ENCODE measurements around the gene AP3S1. TPM values are rescaled to one million over a fixed set of nuclear protein-coding genes. Genes with fewer than 3 reads are reported as not detected.

AP3S1 gene
- total and polyA plus RNA-seq, 5 donors, result 70.9 to 82.2 (median 73.5) TPM

DNA sequence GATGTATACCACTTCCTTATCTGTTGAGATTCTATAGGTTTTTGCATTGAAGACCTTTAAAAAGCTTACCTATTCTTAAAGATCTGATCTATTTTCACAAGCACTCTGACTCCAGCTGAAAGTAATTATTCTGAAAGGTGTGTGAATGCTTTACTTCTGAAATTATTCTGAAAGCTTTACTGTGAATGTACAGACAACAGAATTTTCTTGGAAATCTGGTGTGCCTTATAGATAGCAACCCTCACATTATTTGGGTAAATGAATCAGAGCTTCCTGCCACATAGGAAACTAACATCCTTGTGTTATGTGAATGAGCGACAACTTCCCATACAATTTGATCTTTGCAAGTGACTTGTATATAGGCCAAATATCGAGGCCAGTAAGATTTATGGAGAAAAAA is 31.8 kb upstream of the AP3S1 start:
- Histone ChIP-seq H3K4me3 (ENCODE audit: low read length) (no peak overlapping the region), H3K27me3 (ENCODE audit: control insufficient read depth, insufficient read depth) (no peaks in the 10 kb centered on the region), H3K4me1 (ENCODE audit: control insufficient read depth, insufficient read depth, low read length) (no peaks in the 10 kb centered on the region), H3K27ac (ENCODE audit: low read length) (no peak overlapping the region), H3K9me3 (ENCODE audit: control insufficient read depth, low read length) (no peaks in the 10 kb centered on the region)
- intact Hi-C loops (cut with DNase I), result no loop called here
- DNase-seq (no peak), ATAC-seq (no peak)
- WGBS, result 62% methylated on average over 2 of the region's 2 CpGs

DNA sequence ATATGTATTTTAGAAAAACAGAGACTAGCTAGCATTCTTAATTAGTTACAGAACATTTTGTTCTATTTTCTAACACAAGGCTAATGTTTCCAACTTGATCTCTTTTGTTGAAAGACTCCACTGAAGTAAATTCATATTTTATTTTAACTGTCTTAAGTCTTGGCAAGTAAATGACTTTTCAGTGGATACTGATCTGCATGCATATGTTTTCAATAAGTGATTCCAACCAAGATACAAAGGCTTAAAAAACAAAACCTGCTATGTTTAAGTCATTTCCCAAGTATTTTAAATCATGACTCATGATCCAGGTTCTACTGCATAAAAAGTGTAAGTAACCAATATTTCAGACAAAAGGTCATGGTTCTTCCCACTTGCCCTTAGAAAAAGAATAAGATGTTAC is 31.0 kb upstream of the AP3S1 start:
- intact Hi-C loops (cut with DNase I), result no loop called here
- Histone ChIP-seq H3K9me3 (ENCODE audit: control insufficient read depth, low read length) (no peaks in the 10 kb centered on the region), H3K4me3 (ENCODE audit: low read length) (no peak overlapping the region), H3K27me3 (ENCODE audit: control insufficient read depth, insufficient read depth) (no peaks in the 10 kb centered on the region), H3K4me1 (ENCODE audit: control insufficient read depth, insufficient read depth, low read length) (peaks cover 2% of the 10 kb centered on the region), H3K27ac (ENCODE audit: low read length) (no peak overlapping the region)
- no peak for ATAC-seq
- no peak for DNase-seq

DNA sequence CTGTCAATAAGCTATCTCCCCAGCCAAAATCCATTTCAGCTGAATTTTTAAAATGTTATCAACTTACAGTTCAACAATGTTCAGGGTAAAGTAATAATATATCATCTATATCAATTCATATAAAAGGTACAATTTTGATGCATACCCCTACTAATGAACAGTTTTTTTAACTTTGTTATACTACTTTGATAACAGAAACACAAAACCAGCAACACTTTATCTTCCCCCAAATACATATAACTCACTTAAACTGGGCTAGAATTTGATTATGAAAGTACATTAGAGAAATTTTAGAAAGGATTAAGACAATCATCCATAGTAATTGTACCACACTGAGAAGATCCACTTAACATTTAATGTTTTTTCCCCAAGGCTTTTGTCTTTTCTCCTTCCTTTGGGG is 30.3 kb upstream of the AP3S1 start:
- ATAC-seq, result no peak
- intact Hi-C loops (cut with DNase I), result no loop called here
- DNase-seq, result no peak

DNA sequence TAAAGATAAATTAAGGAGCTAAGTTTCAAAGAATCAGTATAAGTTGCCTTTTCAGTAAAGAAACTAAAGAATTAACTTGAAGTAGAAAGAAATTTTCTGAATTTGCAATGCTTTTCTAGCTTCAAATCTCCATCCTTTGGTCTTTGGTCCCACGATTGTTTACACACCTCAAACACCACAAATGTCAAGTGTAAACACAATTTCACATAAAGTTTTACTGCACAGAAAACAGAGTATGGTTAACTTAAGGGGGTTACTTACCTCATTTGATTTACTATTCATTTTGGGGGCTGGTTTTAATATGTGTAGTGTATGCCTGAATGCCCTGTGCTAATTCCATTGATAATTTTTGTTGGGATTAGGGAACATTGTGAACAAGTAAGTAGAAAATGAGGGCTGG is 29.4 kb upstream of the AP3S1 start:
- Histone ChIP-seq H3K27me3 (ENCODE audit: control insufficient read depth, insufficient read depth) (no peaks in the 10 kb centered on the region), H3K4me3 (ENCODE audit: low read length) (no peak overlapping the region), H3K4me1 (ENCODE audit: control insufficient read depth, insufficient read depth, low read length) (peaks cover 2% of the 10 kb centered on the region), H3K27ac (ENCODE audit: low read length) (no peak overlapping the region), H3K9me3 (ENCODE audit: control insufficient read depth, low read length) (no peaks in the 10 kb centered on the region)
- no peak for ATAC-seq
- DNase-seq, result no peak
- intact Hi-C loops (cut with DNase I), result no loop called here
- WGBS, result 80% methylated on average over 1 of the region's 1 CpG

More for the DNA sequence above, 30.3 kb upstream of the AP3S1 start:
- Histone ChIP-seq H3K9me3 (ENCODE audit: control insufficient read depth, low read length) (no peaks in the 10 kb centered on the region), H3K4me3 (ENCODE audit: low read length) (no peak overlapping the region), H3K27me3 (ENCODE audit: control insufficient read depth, insufficient read depth) (no peaks in the 10 kb centered on the region), H3K4me1 (ENCODE audit: control insufficient read depth, insufficient read depth, low read length) (peaks cover 2% of the 10 kb centered on the region), H3K27ac (ENCODE audit: low read length) (no peak overlapping the region)

DNA sequence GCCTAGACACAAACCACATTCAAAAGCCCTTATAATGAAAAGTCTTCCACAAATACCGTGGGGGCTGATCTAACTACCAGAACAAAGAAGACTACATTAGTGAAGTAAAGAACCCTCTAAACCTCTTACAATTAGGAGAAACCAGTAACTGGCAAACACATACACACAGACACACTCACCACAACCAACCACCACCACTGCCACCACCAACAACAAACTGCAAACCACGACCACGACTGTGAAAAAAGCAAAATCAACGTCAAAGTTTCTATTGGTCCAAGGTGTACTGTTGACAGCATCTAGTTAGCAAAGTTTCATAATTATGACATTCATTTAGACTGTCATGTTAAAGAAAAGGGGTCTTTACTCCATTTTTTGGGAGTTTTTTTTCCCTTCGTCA is 28.0 kb upstream of the AP3S1 start:
- 71% methylated on average over 5 of the region's 5 CpGs for WGBS
- ATAC-seq (no peak), DNase-seq (no peak)
- Histone ChIP-seq H3K9me3 (ENCODE audit: control insufficient read depth, low read length) (no peaks in the 10 kb centered on the region), H3K4me1 (ENCODE audit: control insufficient read depth, insufficient read depth, low read length) (peaks cover 2% of the 10 kb centered on the region), H3K4me3 (ENCODE audit: low read length) (peak overlapping the region; percentile 46), H3K27me3 (ENCODE audit: control insufficient read depth, insufficient read depth) (no peaks in the 10 kb centered on the region), H3K27ac (ENCODE audit: low read length) (no peak overlapping the region)
- intact Hi-C loops (cut with DNase I), result no loop called here

DNA sequence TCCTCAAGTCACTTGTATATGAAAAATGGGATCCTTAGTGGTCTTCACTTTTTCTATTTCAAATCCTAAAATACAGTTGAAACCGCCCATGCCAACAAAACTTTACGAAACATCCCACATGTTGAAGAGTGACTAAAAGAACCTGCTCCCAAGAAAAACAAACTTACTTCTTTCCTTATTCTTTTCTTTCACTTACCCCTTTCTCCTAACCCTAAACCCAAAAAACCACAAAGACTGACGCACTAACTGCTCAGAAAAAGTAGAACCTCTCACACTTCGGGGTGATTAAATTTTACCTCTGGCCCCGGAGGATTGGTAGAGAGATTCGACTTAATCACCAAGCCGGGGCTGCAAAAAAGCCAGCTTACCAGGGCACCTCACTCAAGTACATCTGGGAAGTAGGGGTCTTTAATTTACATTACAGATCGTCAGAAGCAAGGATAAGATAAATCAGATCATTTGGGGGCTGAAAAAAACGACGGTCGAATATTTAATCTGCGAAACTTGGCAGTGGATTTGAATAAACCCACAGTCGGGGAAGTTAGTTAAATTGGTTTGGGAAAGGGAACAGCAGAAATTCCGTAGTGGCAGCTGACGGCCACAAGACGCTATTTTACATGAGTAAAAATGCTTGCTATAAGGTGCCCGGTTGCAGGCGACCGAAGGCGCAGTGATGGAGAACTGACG is 26.6 kb upstream of the AP3S1 start:
- Histone ChIP-seq H3K27ac (ENCODE audit: low read length) (no peak overlapping the region), H3K9me3 (ENCODE audit: control insufficient read depth, low read length) (no peaks in the 10 kb centered on the region), H3K4me1 (ENCODE audit: control insufficient read depth, insufficient read depth, low read length) (peaks cover 2% of the 10 kb centered on the region), H3K4me3 (ENCODE audit: low read length) (peak overlapping the region; percentile 46), H3K27me3 (ENCODE audit: control insufficient read depth, insufficient read depth) (no peaks in the 10 kb centered on the region)
- DNase-seq, result no peak
- intact Hi-C loops (cut with DNase I), result no loop called here
- peak in 1 of 2 donors; percentile 13 for ATAC-seq
- WGBS, result 21% methylated on average over 21 of the region's 21 CpGs

DNA sequence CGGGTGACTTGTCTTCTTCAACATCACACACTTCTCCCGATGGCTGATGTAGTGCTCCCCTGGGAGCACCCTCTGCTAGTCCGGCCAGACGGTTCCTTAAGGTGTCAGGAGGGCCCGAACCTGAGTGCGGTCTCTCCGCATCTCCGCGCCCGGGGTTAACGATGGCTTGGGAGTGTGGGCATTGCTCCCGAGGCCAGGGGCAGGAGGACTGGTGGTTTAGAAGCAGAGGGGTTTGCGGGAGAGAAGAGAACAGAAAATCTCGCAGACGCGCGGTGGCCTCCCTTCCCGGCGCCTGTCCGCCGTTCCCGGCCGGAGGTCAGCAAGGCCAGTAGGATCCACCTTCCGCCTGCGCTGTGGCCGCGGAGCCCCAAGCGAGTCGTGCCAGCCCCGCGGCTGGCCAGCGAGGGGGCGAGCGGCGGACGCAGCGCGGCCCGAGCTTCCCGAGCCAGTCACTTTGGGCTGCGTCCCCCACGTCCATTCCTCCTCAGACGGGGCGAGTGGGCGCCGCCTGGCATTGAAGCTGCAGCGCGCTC is 26.0 kb upstream of the AP3S1 start:
- Histone ChIP-seq H3K4me1 (ENCODE audit: control insufficient read depth, insufficient read depth, low read length) (peaks cover 2% of the 10 kb centered on the region), H3K27ac (ENCODE audit: low read length) (no peak overlapping the region), H3K4me3 (ENCODE audit: low read length) (peak overlapping the region; percentile 46), H3K27me3 (ENCODE audit: control insufficient read depth, insufficient read depth) (no peaks in the 10 kb centered on the region), H3K9me3 (ENCODE audit: control insufficient read depth, low read length) (no peaks in the 10 kb centered on the region)
- ATAC-seq (peak; percentile 64 to 76), DNase-seq (peak; percentile 23 to 66 (median 56))
- under 1% methylated on average over 48 of the region's 48 CpGs for WGBS
- intact Hi-C loops (cut with DNase I), result no loop called here

DNA sequence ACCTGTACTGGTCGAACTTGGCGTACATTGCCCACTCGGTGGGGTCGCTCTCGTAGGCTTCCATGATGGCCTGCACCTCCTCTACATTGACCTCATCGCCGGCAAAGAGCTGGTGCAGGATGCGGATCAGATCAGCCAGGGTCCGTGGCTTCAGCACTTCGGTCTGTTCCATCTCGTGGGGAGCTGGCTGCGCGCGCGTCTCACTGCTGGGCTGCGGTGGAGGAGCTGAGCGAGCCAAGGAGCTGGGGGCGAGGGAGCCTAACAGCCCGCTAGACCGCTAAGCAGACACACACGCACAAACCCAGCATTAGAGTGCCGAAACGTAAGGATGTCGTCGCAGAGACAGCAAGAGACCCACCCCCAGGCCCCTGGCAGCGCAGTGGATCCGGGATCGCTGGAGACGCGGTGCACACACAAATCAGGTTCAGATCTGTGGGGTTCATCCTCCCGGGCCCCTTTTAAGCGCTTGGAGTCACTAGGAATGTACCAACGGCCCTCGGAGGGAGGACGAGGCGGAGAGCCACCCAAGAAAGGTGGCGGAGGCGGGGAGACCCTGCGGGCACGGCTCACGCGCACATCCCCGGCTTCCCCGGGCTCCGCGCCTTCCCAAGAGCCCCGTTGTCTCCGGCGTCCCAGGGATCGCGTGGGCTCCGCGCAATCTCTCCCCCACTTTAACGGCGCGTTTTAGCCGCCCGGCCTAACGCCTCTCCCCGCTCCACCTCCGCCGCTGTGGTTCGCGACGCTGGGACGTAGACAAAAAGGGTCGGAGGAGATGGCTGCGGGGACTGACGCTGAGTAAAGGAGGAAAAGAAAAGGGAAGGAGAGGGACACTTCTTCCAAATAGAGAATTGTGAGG is 25.3 kb upstream of the AP3S1 start, which contains the start of gene CDO1:
Gene CDO1 (minus strand): TSS at position 434 of the 856 bp plus-strand sequence. CDS start 262 bp downstream, at position 172.
- H3K4me3 ChIP-seq (ENCODE audit: low read length), result peak within 1 kb of the TSS; percentile 46
- peak; percentile 72 to 87 (median 86) for DNase-seq
- no peaks in the 10 kb centered on the region for H3K27me3 ChIP-seq (ENCODE audit: control insufficient read depth, insufficient read depth)
- peaks cover 2% of the 10 kb centered on the region for H3K4me1 ChIP-seq (ENCODE audit: control insufficient read depth, insufficient read depth, low read length)
- intact Hi-C loops (cut with DNase I), result no loop called here
- peak within 1 kb of the TSS; percentile 34 for H3K27ac ChIP-seq (ENCODE audit: low read length)
- ATAC-seq, result peak; percentile 90 to 93
- WGBS, result 1% methylated on average over 69 of the region's 69 CpGs
- H3K9me3 ChIP-seq (ENCODE audit: control insufficient read depth, low read length), result no peaks in the 10 kb centered on the region

DNA sequence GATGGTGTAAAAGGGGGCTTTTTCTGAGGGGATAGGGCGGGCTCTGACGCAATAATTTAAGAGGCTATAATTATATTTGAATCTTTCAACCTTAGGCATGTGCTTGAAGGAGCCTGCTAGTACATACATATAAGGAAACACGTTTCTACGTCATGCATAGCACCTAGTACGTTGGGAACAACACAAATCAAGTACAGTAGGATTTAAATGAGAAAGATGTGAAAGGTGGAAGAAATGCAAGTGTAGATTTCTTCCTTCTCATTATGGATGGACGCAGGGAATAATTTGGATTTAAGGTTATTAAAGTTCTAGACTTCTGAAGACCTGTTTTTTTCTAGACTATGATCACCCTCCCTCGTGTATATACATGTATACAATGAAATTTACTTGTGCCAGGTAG is 24.3 kb upstream of the AP3S1 start:
- peaks cover 2% of the 10 kb centered on the region for H3K4me1 ChIP-seq (ENCODE audit: control insufficient read depth, insufficient read depth, low read length)
- no peaks in the 10 kb centered on the region for H3K27me3 ChIP-seq (ENCODE audit: control insufficient read depth, insufficient read depth)
- no peak overlapping the region for H3K27ac ChIP-seq (ENCODE audit: low read length)
- ATAC-seq (no peak), DNase-seq (no peak)
- no peak overlapping the region for H3K4me3 ChIP-seq (ENCODE audit: low read length)
- no peaks in the 10 kb centered on the region for H3K9me3 ChIP-seq (ENCODE audit: control insufficient read depth, low read length)
- 85% methylated on average over 7 of the region's 7 CpGs for WGBS
- intact Hi-C loops (cut with DNase I), result no loop called here

DNA sequence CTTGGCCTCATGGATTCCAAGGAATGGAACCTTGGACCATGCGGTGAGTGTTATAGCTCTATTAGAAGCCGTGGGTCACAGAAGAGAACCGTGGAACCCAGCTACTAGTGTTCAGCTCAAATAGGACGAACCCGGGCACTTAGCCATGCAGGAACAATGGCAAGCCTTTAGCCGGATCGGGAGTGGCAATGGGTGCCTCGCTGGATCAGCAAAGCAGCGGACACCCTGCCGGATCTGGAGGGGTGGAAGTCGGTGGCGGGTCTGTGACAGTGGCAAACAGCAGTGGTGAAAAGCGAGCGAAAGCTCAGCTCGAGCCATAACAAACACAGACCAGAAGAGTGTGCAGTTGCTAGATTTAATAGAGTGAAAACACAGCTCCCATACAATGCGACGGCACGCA is 22.9 kb upstream of the AP3S1 start:
- ATAC-seq (no peak), DNase-seq (no peak)
- Histone ChIP-seq H3K4me1 (ENCODE audit: control insufficient read depth, insufficient read depth, low read length) (peaks cover 2% of the 10 kb centered on the region), H3K4me3 (ENCODE audit: low read length) (no peak overlapping the region), H3K27me3 (ENCODE audit: control insufficient read depth, insufficient read depth) (no peaks in the 10 kb centered on the region), H3K9me3 (ENCODE audit: control insufficient read depth, low read length) (no peaks in the 10 kb centered on the region), H3K27ac (ENCODE audit: low read length) (no peak overlapping the region)
- 94% methylated on average over 18 of the region's 18 CpGs for WGBS
- intact Hi-C loops (cut with DNase I), result no loop called here

DNA sequence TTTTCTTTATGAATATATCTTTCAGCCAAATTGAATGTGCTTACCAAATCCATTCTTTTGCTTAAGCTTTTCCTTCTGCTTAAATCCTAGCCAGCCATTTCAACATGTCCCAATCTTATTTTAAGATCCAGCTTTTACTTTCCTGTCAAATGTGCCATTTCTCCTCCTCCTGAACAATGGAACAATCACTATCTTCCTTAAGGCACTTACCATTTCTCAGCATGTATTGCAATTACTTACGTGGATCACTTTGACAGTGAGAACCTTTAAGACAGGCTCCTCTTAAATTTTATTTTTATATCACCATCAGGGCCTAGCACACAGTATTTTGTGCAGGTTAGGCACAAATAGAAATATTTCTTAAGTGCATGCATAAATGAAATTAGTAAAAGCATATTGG is 20.9 kb upstream of the AP3S1 start:
- no peaks in the 10 kb centered on the region for H3K4me1 ChIP-seq (ENCODE audit: control insufficient read depth, insufficient read depth, low read length)
- ATAC-seq (no peak), DNase-seq (no peak)
- no peak overlapping the region for H3K27ac ChIP-seq (ENCODE audit: low read length)
- no peak overlapping the region for H3K4me3 ChIP-seq (ENCODE audit: low read length)
- H3K27me3 ChIP-seq (ENCODE audit: control insufficient read depth, insufficient read depth), result no peaks in the 10 kb centered on the region
- no peaks in the 10 kb centered on the region for H3K9me3 ChIP-seq (ENCODE audit: control insufficient read depth, low read length)
- 89% methylated on average over 1 of the region's 1 CpG for WGBS
- intact Hi-C loops (cut with DNase I), result no loop called here

Measured in right cardiac atrium (tissue), 5 donors.